Body of pancreas (tissue), 4 donors: Measurements from ENCODE around the gene TBC1D20. TPM values are rescaled to one million over a fixed set of nuclear protein-coding genes. Genes with fewer than 3 reads are reported as not detected.

Experiments used
- ATAC-seq: fragments of 150-250 bp; one replicate; pipeline ENCODE4 v1.9.1; 2016
- DNase-seq, 4 donors: peaks; one replicate each; pipeline ENCODE4 v3.0.0-alpha.2; 2019
- H3K27ac ChIP-seq, 4 donors: fragments of 200-600 bp; sonication (generic); 1 replicate in 3 of 4; 2 replicates in 1 of 4; pipeline versions ENCODE4 v1.5.1 to v1.6.1; 2016 to 2019; ENCODE audit warnings: mild to moderate bottlenecking in 1 of 4, mixed read lengths in 1 of 4, moderate library complexity in 1 of 4
- H3K27me3 ChIP-seq, 2 donors: fragments of 200-600 bp; sonication (generic); one replicate each; pipeline ENCODE4 v1.6.0; 2016; ENCODE audit warnings: mild to moderate bottlenecking in 1 of 2
- H3K36me3 ChIP-seq, 2 donors: fragments of 200-600 bp; sonication (generic); replicated peaks in 1 of 2; 2 replicates each; pipeline ENCODE4 v1.5.1; 2016; ENCODE audit warnings: low read depth in 2 of 2; ENCODE audit not compliant: insufficient read depth in 1 of 2
- H3K4me1 ChIP-seq: fragments of 200-600 bp; sonication (generic); one replicate; pipeline ENCODE4 v1.6.0; 2016
- H3K4me3 ChIP-seq, 2 donors: fragments of 200-600 bp; sonication (generic); 1 replicate in 1 of 2; 2 replicates in 1 of 2; pipeline ENCODE4 v1.5.1; 2016 to 2019
- H3K9me3 ChIP-seq, 3 donors: fragments of 200-600 bp; sonication (generic); 1 replicate in 2 of 3; 2 replicates in 1 of 3; pipeline ENCODE4 v1.5.1; 2016
- POLR2A ChIP-seq, 3 donors: fragments of 450-650 bp; IDR thresholded peaks; one replicate each; pipeline ENCODE4 v1.6.1; 2016; ENCODE audit warnings: antibody characterized with exemption in 3 of 3, mild to moderate bottlenecking in 2 of 3
- WGBS, 2 donors: methylation state at CpG; one replicate each; pipeline ENCODE4 v1.1.5; 2017; 5-methylcytosine and 5-hydroxymethylcytosine counted together
- intact Hi-C: fragments of 100-400 bp; cut with DNase I; formaldehyde crosslinking; loops from one replicate; pipeline ENCODE4 v1.15.1; 2023
- total RNA-seq, 2 donors: library from RNA; depleted of rRNA; stranded (reverse); fragments of >200 nt; gene quantifications; one replicate each; pipeline ENCODE4 v1.1.0, GENCODE V29; 2016
- TF ChIP-seq, protein P1 (sequence below), 7 experiments: fragments of 450-650 bp in 4 of 7; fragments of 200-600 bp in 3 of 7; sonication (generic) in 3 of 7; IDR thresholded peaks; one replicate each; pipeline ENCODE4 v1.5.1; 2016 to 2019; ENCODE audit warnings: antibody characterized with exemption in 7 of 7

TBC1D20 gene
- total RNA-seq, 2 donors from 2014 or later = 16.3 to 27.4 TPM

- TF ChIP-seq POLR2A (IDR thresholded peaks at IDR 0.05) = no peak
- TF ChIP-seq, protein P1, sequence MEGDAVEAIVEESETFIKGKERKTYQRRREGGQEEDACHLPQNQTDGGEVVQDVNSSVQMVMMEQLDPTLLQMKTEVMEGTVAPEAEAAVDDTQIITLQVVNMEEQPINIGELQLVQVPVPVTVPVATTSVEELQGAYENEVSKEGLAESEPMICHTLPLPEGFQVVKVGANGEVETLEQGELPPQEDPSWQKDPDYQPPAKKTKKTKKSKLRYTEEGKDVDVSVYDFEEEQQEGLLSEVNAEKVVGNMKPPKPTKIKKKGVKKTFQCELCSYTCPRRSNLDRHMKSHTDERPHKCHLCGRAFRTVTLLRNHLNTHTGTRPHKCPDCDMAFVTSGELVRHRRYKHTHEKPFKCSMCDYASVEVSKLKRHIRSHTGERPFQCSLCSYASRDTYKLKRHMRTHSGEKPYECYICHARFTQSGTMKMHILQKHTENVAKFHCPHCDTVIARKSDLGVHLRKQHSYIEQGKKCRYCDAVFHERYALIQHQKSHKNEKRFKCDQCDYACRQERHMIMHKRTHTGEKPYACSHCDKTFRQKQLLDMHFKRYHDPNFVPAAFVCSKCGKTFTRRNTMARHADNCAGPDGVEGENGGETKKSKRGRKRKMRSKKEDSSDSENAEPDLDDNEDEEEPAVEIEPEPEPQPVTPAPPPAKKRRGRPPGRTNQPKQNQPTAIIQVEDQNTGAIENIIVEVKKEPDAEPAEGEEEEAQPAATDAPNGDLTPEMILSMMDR (IDR thresholded peaks at IDR 0.05) = no peak
- WGBS, 2 donors = 70 to 83% methylated on average over 12 to 18 of the region's 18 CpGs
- DNase-seq (peak in 1 of 4 donors; percentile 29), ATAC-seq (no peak)
- no peak overlapping the region for H3K27ac ChIP-seq
- intact Hi-C loops = loop anchor here (10.0 kb wide), 1 partner anchor 84 kb away; no protein-coding TSS in a partner anchor
- H3K4me3 ChIP-seq = no peak overlapping the region
- H3K4me1 ChIP-seq = no peaks in the 10 kb centered on the region
- H3K27me3 ChIP-seq = no peaks in the 10 kb centered on the region
- H3K36me3 ChIP-seq = peaks cover 0 to 19% of the 10 kb centered on the region in 2 donors
- no peaks in the 10 kb centered on the region for H3K9me3 ChIP-seq
Measured at GRCh38 chr20:438571-439469, 23.5 kb downstream of the TBC1D20 start.

DNA sequence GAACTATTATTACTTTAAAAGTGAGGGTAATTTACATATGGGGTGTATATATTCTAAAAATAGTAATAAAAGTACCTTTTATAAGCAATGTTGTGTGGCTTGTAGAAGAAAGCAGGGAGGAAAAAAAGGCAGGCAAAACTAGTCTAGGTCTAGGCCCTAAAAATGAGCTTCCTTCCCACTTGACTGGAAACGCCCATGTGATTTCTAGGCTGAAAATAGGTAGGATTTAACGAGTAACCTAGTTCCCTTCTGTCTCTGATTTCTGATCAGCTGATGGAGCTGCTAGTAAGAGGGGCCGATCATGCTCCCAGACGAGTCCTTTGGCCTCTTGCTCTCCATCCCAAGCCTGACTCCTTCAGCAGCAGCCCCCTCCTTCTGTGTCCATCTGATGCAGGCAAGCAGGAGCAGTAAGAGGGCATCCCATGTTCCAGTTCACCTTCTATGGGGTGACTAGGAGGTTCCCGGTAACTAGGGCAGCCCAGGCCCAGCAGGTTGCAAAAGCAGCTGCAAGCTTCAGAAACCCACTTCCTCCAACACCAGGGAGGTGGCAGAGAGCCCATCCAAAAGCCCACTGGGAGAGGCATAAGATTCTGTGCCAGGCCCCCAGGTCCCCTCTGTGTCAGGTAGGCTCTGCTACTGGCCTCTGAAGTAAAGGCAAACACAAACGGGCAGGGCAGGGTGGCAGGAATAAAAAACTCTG lies 24.4 kb downstream of the TBC1D20 start:
- no peaks in the 10 kb centered on the region for H3K4me1 ChIP-seq
- H3K36me3 ChIP-seq = peaks cover 0 to 19% of the 10 kb centered on the region in 2 donors
- no peaks in the 10 kb centered on the region for H3K9me3 ChIP-seq
- ATAC-seq (no peak), DNase-seq (no peak)
- WGBS, 2 donors = 74 to 79% methylated on average over 5 to 6 of the region's 6 CpGs
- H3K4me3 ChIP-seq = no peak overlapping the region
- H3K27ac ChIP-seq = no peak overlapping the region
- no peaks in the 10 kb centered on the region for H3K27me3 ChIP-seq
- intact Hi-C loops = loop anchor here (10.0 kb wide), 1 partner anchor 83 kb away; no protein-coding TSS in a partner anchor
- TF ChIP-seq, protein P1 (IDR thresholded peaks at IDR 0.05) = no peak
- no peak for TF ChIP-seq POLR2A (IDR thresholded peaks at IDR 0.05)

DNA sequence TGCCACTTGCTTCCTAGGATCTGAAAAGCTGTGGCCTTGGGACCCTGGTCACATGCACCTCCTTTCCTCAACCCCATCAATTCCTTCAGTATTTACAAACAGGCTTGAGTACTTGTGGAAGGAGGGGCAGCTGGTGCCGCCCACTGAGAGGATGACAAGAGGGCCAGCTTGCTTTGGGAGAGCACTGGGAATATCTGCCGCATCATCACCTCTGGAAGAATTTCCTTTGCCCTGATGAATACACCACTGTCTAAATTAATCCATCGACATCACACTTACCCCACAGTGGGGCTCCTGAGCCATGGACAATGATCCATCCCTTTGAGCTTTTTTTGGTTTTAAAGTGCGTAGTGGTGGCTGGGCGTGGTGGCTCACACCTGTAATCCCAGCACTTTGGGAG lies 25.9 kb downstream of the TBC1D20 start:
- TF ChIP-seq, protein P1 (IDR thresholded peaks at IDR 0.05) = no peak
- TF ChIP-seq POLR2A (IDR thresholded peaks at IDR 0.05) = no peak
- no peaks in the 10 kb centered on the region for H3K4me1 ChIP-seq
- ATAC-seq (no peak), DNase-seq (no peak)
- no peaks in the 10 kb centered on the region for H3K9me3 ChIP-seq
- peaks cover 0 to 18% of the 10 kb centered on the region in 2 donors for H3K36me3 ChIP-seq
- no peak overlapping the region for H3K27ac ChIP-seq
- intact Hi-C loops = loop anchor here (10.0 kb wide), 1 partner anchor 82 kb away; no protein-coding TSS in a partner anchor
- no peaks in the 10 kb centered on the region for H3K27me3 ChIP-seq
- H3K4me3 ChIP-seq = no peak overlapping the region
- 96 to 97% methylated on average over 5 of the region's 5 CpGs for WGBS, 2 donors

DNA sequence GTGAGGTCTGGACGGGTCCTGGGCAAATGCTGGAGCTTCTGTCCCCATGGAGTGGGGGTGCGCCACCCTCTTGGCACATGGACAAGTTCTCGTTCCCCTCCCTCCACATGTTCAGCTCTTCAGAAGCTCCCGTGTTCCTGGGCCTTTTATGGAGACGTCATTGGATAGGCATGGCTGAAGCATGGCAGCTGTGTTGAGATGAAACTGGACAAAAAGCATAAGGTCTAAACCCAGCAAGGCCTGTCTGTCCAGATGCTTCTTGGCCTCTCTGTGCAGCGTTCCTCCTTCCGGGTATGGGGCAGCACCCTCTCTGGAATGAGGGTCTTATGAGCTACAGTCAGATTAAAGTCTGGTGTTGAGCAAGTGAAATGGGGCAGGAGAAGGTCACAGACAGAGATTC lies 26.8 kb downstream of the TBC1D20 start:
- intact Hi-C loops = loop anchor here (10.0 kb wide), 1 partner anchor 81 kb away; no protein-coding TSS in a partner anchor
- Histone ChIP-seq H3K4me3 (no peak overlapping the region), H3K27me3 (no peaks in the 10 kb centered on the region), H3K9me3 (no peaks in the 10 kb centered on the region), H3K4me1 (no peaks in the 10 kb centered on the region), H3K27ac (no peak overlapping the region), H3K36me3 (peaks cover 0 to 11% of the 10 kb centered on the region in 2 donors)
- DNase-seq (no peak), ATAC-seq (no peak)
- WGBS, 2 donors = 80 to 81% methylated on average over 7 of the region's 7 CpGs
- TF ChIP-seq POLR2A (IDR thresholded peaks at IDR 0.05) = no peak
- TF ChIP-seq, protein P1 (IDR thresholded peaks at IDR 0.05) = no peak
